NT2/D1 (cell line): Measurements from ENCODE around the gene COL23A1.

Experiments used
- DNase-seq: peaks from one replicate; pipeline ENCODE4 v3.0.0-alpha.2; 2011; ENCODE audit warnings: low read depth, low spot score
- H3K27me3 ChIP-seq: 2 replicates; pipeline ENCODE4 v1.6.0; 2011; ENCODE audit warnings: mild to moderate bottlenecking; ENCODE audit not compliant: insufficient read length, insufficient read depth
- H3K36me3 ChIP-seq: 2 replicates; pipeline ENCODE4 v1.6.1; 2011; ENCODE audit warnings: mild to moderate bottlenecking, low read length, mixed read lengths; ENCODE audit not compliant: insufficient read depth, insufficient read length
- H3K4me1 ChIP-seq: 2 replicates; pipeline ENCODE4 v1.5.1; 2011; ENCODE audit not compliant: insufficient read depth, insufficient read length
- H3K4me3 ChIP-seq: 2 replicates; pipeline ENCODE4 v1.5.1; 2011; ENCODE audit warnings: low read depth; ENCODE audit not compliant: insufficient read length
- H3K9ac ChIP-seq: 2 replicates; pipeline ENCODE4 v1.6.0; 2011; ENCODE audit warnings: low read depth; ENCODE audit not compliant: insufficient read length
- H3K9me3 ChIP-seq: 2 replicates; pipeline ENCODE4 v1.5.1; 2011; ENCODE audit warnings: mild to moderate bottlenecking, low read length; ENCODE audit not compliant: insufficient read depth
- SUZ12 ChIP-seq: IDR thresholded peaks from 2 replicates; pipeline ENCODE4 v1.6.1; 2011; ENCODE audit not compliant: insufficient read length, insufficient read depth; ENCODE audit errors: extremely low read depth
- YY1 ChIP-seq: IDR thresholded peaks from 2 replicates; pipeline ENCODE4 v1.6.1; 2011; ENCODE audit not compliant: insufficient read length, insufficient read depth
- ZNF274 ChIP-seq: IDR thresholded peaks from 2 replicates; pipeline ENCODE4 v1.6.1; 2011; ENCODE audit warnings: mild to moderate bottlenecking, low read depth, low read length

Gene COL23A1

DNA sequence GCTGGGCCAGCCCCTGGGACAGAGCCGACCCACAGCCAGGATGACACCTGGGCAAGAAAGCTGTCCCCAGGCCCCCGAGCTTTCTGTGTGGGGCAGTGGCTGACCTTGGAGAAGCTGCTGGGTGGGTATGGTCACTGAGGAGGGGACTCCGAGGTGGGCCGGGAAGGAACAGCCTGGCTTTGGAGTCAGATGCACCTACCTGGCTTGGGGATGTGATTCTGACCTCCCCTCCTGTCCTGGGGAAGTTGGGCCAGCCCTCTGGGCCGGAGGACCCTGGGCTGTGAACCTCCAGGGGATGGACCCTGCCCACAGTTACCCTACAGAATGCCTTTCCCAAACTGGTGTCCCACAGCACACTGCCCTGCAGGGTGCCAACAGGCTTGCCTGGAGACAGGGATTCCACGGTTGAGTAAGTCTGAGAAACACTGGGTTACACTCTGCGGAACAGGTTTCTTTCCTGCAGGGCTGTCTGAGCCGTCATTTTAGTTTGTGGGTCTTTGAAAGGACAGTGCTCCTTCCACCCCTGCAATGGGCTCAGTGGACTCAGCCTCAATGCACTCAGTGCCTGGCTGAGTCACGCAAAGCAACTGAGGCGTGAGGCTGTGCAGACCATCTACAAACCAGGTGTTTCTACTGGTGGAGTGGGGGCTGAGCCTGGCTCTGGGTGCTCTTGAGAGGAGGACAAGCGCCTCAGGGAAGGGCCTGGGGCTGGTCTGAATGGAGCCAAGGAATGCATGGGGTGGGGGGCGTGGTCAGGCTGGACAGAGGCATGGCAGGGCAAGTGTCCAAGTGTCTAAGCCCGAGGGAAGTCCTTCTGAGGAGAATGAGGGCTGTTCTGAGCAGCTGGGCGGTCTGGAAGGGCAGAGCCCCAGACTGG lies 316.3 kb downstream of the COL23A1 start:
- Histone ChIP-seq H3K36me3 (no peaks in the 10 kb centered on the region), H3K4me3 (no peak overlapping the region), H3K9me3 (peaks cover 10% of the 10 kb centered on the region; the same call in 1 of the 2 replicates), H3K4me1 (peaks cover 7% of the 10 kb centered on the region), H3K9ac (no peak overlapping the region), H3K27me3 (peaks cover 12% of the 10 kb centered on the region)
- no peak for DNase-seq
- no peak for TF ChIP-seq YY1
- no peak for TF ChIP-seq ZNF274
- TF ChIP-seq SUZ12: no peak

GRCh38 chr5:178273041-178273440 lies 317.2 kb downstream of the COL23A1 start:
- no peak for TF ChIP-seq YY1
- TF ChIP-seq SUZ12: no peak
- TF ChIP-seq ZNF274: no peak
- peaks cover 7% of the 10 kb centered on the region for H3K4me1 ChIP-seq

DNA sequence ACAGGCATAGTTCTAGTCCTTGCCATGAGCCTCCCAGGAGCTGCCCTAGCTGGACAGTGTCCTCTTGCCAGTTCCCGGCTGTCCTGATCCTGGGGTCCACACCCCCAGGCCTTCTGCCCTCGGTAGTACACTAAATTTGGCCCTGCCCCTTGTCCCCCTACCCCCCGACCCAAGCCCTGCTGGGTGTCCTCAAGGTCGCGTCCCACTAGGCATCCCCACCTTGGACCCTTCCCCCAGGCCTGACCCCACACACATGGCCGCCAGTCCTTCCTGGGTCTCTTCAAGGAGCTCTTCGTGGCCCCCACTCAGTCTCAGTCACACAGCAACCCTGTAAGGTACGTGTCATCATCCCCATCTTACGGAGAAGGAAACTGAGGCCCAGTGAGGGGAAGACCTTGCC lies 317.6 kb downstream of the COL23A1 start:
- peaks cover 10% of the 10 kb centered on the region; the same call in 1 of the 2 replicates for H3K9me3 ChIP-seq
- H3K9ac ChIP-seq: no peak overlapping the region
- TF ChIP-seq SUZ12: no peak
- no peak for TF ChIP-seq YY1
- TF ChIP-seq ZNF274: no peak
- H3K27me3 ChIP-seq: peaks cover 6% of the 10 kb centered on the region
- DNase-seq: no peak
- H3K36me3 ChIP-seq: no peaks in the 10 kb centered on the region
- H3K4me3 ChIP-seq: no peak overlapping the region
- H3K4me1 ChIP-seq: peaks cover 7% of the 10 kb centered on the region

More at GRCh38 chr5:178273041-178273440, 317.2 kb downstream of the COL23A1 start:
- Histone ChIP-seq H3K36me3 (no peaks in the 10 kb centered on the region), H3K9me3 (peaks cover 10% of the 10 kb centered on the region; the same call in 1 of the 2 replicates), H3K27me3 (peaks cover 11% of the 10 kb centered on the region), H3K9ac (no peak overlapping the region), H3K4me3 (no peak overlapping the region)
- DNase-seq: no peak

- H3K27me3 ChIP-seq: peaks cover 3% of the 10 kb centered on the region
- H3K4me3 ChIP-seq: no peak overlapping the region
- no peaks in the 10 kb centered on the region for H3K36me3 ChIP-seq
- TF ChIP-seq ZNF274 (no peak), YY1 (no peak), SUZ12 (no peak)
- no peak for DNase-seq
- no peak overlapping the region for H3K9ac ChIP-seq
- H3K9me3 ChIP-seq: peaks cover 10% of the 10 kb centered on the region; the same call in 1 of the 2 replicates
- H3K4me1 ChIP-seq: peaks cover 7% of the 10 kb centered on the region
Observed at GRCh38 chr5:178271726-178272479, 318.3 kb downstream of the COL23A1 start.

DNA sequence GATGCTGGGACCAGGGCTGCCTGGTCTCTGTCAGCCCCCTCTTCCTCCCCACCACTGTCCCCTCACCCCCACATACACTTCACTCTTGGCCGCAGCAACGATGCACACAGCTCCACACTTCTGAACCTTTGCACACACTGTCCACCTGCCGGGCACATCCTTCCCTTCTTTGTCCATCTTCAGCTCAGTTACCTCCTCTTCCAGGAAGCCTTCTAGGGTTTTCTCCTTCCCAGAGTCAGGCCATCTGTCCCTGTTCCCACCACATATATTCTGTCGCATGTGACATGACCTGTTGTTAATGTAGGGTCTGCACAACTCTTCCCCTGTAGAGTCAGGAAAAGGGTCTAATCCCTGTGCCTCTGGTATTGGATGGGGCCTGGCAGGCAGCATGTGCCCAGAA lies 319.0 kb downstream of the COL23A1 start:
- no peak for TF ChIP-seq YY1
- TF ChIP-seq SUZ12: no peak
- TF ChIP-seq ZNF274: no peak
- H3K36me3 ChIP-seq: no peaks in the 10 kb centered on the region
- H3K4me3 ChIP-seq: no peak overlapping the region
- peaks cover 3% of the 10 kb centered on the region for H3K27me3 ChIP-seq
- no peak overlapping the region for H3K9ac ChIP-seq
- peaks cover 7% of the 10 kb centered on the region for H3K4me1 ChIP-seq
- H3K9me3 ChIP-seq: peaks cover 10% of the 10 kb centered on the region; the same call in 1 of the 2 replicates
- DNase-seq: no peak

- no peak overlapping the region for H3K9ac ChIP-seq
- no peak for DNase-seq
- peaks cover 3% of the 10 kb centered on the region for H3K27me3 ChIP-seq
- TF ChIP-seq YY1: no peak
- TF ChIP-seq ZNF274: no peak
- TF ChIP-seq SUZ12: no peak
- no peaks in the 10 kb centered on the region for H3K36me3 ChIP-seq
- no peak overlapping the region for H3K4me3 ChIP-seq
- no peaks in the 10 kb centered on the region for H3K9me3 ChIP-seq
- H3K4me1 ChIP-seq: peaks cover 7% of the 10 kb centered on the region
Observed at GRCh38 chr5:178269499-178269898, 320.7 kb downstream of the COL23A1 start.

- H3K4me3 ChIP-seq: no peak overlapping the region
- TF ChIP-seq ZNF274 (no peak), SUZ12 (no peak), YY1 (no peak)
- H3K9ac ChIP-seq: no peak overlapping the region
- H3K4me1 ChIP-seq: no peaks in the 10 kb centered on the region
- DNase-seq: no peak
- peaks cover 9% of the 10 kb centered on the region for H3K27me3 ChIP-seq
- H3K36me3 ChIP-seq: no peaks in the 10 kb centered on the region
- no peaks in the 10 kb centered on the region for H3K9me3 ChIP-seq
Observed at GRCh38 chr5:178267876-178268275, 322.3 kb downstream of the COL23A1 start.
